Measurements from ENCODE around the gene RPL38. TPM values are rescaled to one million over a fixed set of nuclear protein-coding genes. Genes with fewer than 3 reads are reported as not detected.
A peak's percentile ranks its signal among the peaks of the same experiment; 100 is the strongest.

RPL38 gene
- total RNA-seq, 1 donor from 2014 or later, result 967 TPM

- no peaks in the 10 kb centered on the region for H3K9me3 Mint-ChIP-seq
- H3K27ac Mint-ChIP-seq (ENCODE audit: unreplicated experiment), result peak overlapping the region; percentile 94
- H3K27me3 Mint-ChIP-seq (ENCODE audit: low read depth), result no peaks in the 10 kb centered on the region
- TF ChIP-seq CTCF (conservative IDR thresholded peaks at IDR 0.05), result no peak
- no peak for DNase-seq (ENCODE audit: low read depth, low spot score)
- peaks cover 20% of the 10 kb centered on the region for H3K4me1 Mint-ChIP-seq
- H3K36me3 Mint-ChIP-seq (ENCODE audit: low read depth), result no peaks in the 10 kb centered on the region
- no peak overlapping the region for H3K4me3 Mint-ChIP-seq
Observed at GRCh38 chr17:74252211-74252610, 48.7 kb downstream of the RPL38 start.

GRCh38 chr17:74253036-74253435 lies 49.6 kb downstream of the RPL38 start:
- Mint-ChIP-seq H3K9me3 (no peaks in the 10 kb centered on the region), H3K36me3 (ENCODE audit: low read depth) (no peaks in the 10 kb centered on the region), H3K4me3 (no peak overlapping the region), H3K27ac (ENCODE audit: unreplicated experiment) (no peak overlapping the region), H3K27me3 (ENCODE audit: low read depth) (no peaks in the 10 kb centered on the region), H3K4me1 (peaks cover 17% of the 10 kb centered on the region)
- TF ChIP-seq CTCF (conservative IDR thresholded peaks at IDR 0.05), result no peak
- no peak for DNase-seq (ENCODE audit: low read depth, low spot score)

GRCh38 chr17:74257311-74257710 lies 53.8 kb downstream of the RPL38 start:
- H3K27me3 Mint-ChIP-seq (ENCODE audit: low read depth), result peaks cover 16% of the 10 kb centered on the region
- no peak overlapping the region for H3K27ac Mint-ChIP-seq (ENCODE audit: unreplicated experiment)
- no peak overlapping the region for H3K4me3 Mint-ChIP-seq
- no peaks in the 10 kb centered on the region for H3K36me3 Mint-ChIP-seq (ENCODE audit: low read depth)
- TF ChIP-seq CTCF (conservative IDR thresholded peaks at IDR 0.05), result no peak
- H3K9me3 Mint-ChIP-seq, result no peaks in the 10 kb centered on the region
- no peak for DNase-seq (ENCODE audit: low read depth, low spot score)
- H3K4me1 Mint-ChIP-seq, result peaks cover 10% of the 10 kb centered on the region

- Mint-ChIP-seq H3K4me1 (no peaks in the 10 kb centered on the region), H3K4me3 (no peak overlapping the region), H3K27me3 (ENCODE audit: low read depth) (peaks cover 16% of the 10 kb centered on the region), H3K36me3 (ENCODE audit: low read depth) (no peaks in the 10 kb centered on the region), H3K9me3 (no peaks in the 10 kb centered on the region), H3K27ac (ENCODE audit: unreplicated experiment) (no peak overlapping the region)
- no peak for DNase-seq (ENCODE audit: low read depth, low spot score)
- no peak for TF ChIP-seq CTCF (conservative IDR thresholded peaks at IDR 0.05)
Observed at GRCh38 chr17:74259667-74260524, 56.4 kb downstream of the RPL38 start.

Other genes with a start within 250 kb of the RPL38 start
- 2.4 and 3.0 TPM in 2 replicates for gene TTYH2, start 9.9 kb downstream of the RPL38 start, total RNA-seq
- gene DNAI2, start 70.6 kb downstream of the RPL38 start, total RNA-seq, result not detected in 2 replicates
- 0.25 and 0.63 TPM in 2 replicates for gene KIF19, start 122.5 kb downstream of the RPL38 start, total RNA-seq
- gene BTBD17, start 158.2 kb downstream of the RPL38 start, total RNA-seq, result 12.3 and 12.7 TPM in 2 replicates
- 0.23 TPM in 1 of 2 replicates, not detected in the other for gene GPR142, start 163.8 kb downstream of the RPL38 start, total RNA-seq
- 3.1 and 4.6 TPM in 2 replicates for gene GPRC5C, start 228.4 kb downstream of the RPL38 start, total RNA-seq